ENCODE data around the gene IRGQ.

IRGQ gene

GRCh38 chr19:43634872-43635560 is 39.1 kb upstream of the IRGQ start:
- H3K4me3 ChIP-seq: no peak overlapping the region
- no peak overlapping the region for H3K27ac ChIP-seq
- H3K4me1 ChIP-seq: peaks cover 0 to 11% (median 5%) of the 10 kb centered on the region in 4 donors
- H3K9me3 ChIP-seq: no peaks in the 10 kb centered on the region
- no peak for DNase-seq
- intact Hi-C loops (cut with DNase I; ENCODE audit: low total_unique reads): no loop called here
- no peaks in the 10 kb centered on the region for H3K36me3 ChIP-seq
- TF ChIP-seq, protein P1, sequence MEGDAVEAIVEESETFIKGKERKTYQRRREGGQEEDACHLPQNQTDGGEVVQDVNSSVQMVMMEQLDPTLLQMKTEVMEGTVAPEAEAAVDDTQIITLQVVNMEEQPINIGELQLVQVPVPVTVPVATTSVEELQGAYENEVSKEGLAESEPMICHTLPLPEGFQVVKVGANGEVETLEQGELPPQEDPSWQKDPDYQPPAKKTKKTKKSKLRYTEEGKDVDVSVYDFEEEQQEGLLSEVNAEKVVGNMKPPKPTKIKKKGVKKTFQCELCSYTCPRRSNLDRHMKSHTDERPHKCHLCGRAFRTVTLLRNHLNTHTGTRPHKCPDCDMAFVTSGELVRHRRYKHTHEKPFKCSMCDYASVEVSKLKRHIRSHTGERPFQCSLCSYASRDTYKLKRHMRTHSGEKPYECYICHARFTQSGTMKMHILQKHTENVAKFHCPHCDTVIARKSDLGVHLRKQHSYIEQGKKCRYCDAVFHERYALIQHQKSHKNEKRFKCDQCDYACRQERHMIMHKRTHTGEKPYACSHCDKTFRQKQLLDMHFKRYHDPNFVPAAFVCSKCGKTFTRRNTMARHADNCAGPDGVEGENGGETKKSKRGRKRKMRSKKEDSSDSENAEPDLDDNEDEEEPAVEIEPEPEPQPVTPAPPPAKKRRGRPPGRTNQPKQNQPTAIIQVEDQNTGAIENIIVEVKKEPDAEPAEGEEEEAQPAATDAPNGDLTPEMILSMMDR (IDR thresholded peaks at IDR 0.05): no peak
- peaks cover 0 to 47% of the 10 kb centered on the region in 2 donors for H3K27me3 ChIP-seq

DNA sequence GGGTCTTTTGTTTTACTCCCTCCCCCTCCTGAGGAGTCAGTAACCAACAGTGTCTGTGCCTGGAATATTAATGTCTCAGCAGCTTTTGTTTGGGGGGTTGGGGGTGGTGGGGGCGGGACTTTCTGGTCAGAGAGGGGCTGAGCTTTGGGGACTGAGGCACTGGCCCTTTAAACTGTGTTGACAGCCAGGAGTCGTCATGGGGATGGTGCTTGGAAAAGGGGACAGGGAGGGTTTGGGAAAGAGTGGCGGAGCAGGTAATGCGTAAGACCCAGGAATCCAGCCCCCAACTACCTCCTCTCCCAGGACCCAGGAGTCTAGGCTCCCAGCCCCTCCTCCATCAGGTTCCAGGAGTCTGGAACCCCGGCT is 38.6 kb upstream of the IRGQ start:
- DNase-seq: no peak
- Histone ChIP-seq H3K4me3 (no peak overlapping the region), H3K9me3 (no peaks in the 10 kb centered on the region), H3K4me1 (peaks cover 0 to 8% (median 2%) of the 10 kb centered on the region in 4 donors), H3K27ac (no peak overlapping the region), H3K27me3 (peaks cover 0 to 44% of the 10 kb centered on the region in 2 donors), H3K36me3 (no peaks in the 10 kb centered on the region)
- intact Hi-C loops (cut with DNase I; ENCODE audit: low total_unique reads): no loop called here
- TF ChIP-seq, protein P1 (IDR thresholded peaks at IDR 0.05): no peak

- Histone ChIP-seq H3K27ac (no peak overlapping the region), H3K4me1 (peaks cover 0 to 4% (median under 1%) of the 10 kb centered on the region in 4 donors), H3K27me3 (peaks cover 0 to 40% of the 10 kb centered on the region in 2 donors), H3K9me3 (no peaks in the 10 kb centered on the region), H3K36me3 (no peaks in the 10 kb centered on the region), H3K4me3 (no peak overlapping the region)
- intact Hi-C loops (cut with DNase I; ENCODE audit: low total_unique reads): no loop called here
- no peak for DNase-seq
- TF ChIP-seq, protein P1 (IDR thresholded peaks at IDR 0.05): no peak
These were observed 38.1 kb upstream of the IRGQ start for GRCh38 chr19:43634068-43634467.

DNA sequence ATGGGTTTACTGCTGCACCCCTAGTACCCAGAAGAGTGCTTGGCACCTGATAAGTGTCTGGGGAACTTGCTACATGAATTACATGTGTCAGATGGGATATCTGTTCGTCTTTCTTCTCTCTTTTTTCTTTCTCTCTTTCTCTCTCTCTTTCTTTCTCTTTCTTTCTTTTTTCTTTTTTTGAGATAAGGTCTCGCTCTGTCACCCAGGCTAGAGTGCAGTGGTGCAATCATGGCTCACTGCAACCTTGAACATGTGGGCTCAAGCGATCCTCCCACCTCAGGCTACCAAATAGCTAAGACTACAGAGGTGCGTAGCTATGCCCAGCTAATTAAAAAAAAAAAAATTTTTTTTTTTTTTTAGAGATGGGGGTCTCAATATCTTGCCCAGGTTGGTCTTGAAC is 37.6 kb upstream of the IRGQ start:
- intact Hi-C loops (cut with DNase I; ENCODE audit: low total_unique reads): no loop called here
- Histone ChIP-seq H3K4me1 (peaks cover 0 to 4% (median 0%) of the 10 kb centered on the region in 4 donors), H3K27ac (no peak overlapping the region), H3K9me3 (no peaks in the 10 kb centered on the region), H3K4me3 (no peak overlapping the region), H3K36me3 (no peaks in the 10 kb centered on the region), H3K27me3 (peaks cover 0 to 34% of the 10 kb centered on the region in 2 donors)
- TF ChIP-seq, protein P1 (IDR thresholded peaks at IDR 0.05): no peak
- DNase-seq: no peak

DNA sequence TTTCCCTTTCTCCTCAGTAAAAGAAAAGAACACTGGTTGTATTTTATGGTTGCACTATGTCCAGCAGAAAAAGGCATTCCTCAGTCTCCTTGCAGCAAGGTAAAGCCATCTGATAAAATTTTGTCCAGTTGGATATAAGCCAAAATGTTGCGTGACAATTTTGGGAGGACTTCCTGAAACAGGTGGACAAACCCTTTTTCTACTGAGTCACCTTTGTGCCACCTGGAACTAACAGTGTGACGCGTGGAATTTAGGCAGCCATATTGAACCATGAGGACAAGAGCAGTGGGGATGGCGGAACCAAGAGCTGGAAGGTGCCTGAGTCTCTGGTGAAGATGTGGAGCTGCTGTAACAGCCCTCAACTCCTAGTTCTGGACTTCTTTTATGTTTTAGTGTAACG is 35.6 kb upstream of the IRGQ start:
- H3K27ac ChIP-seq: no peak overlapping the region
- H3K4me1 ChIP-seq: peaks cover 0 to 4% (median 0%) of the 10 kb centered on the region in 4 donors
- H3K9me3 ChIP-seq: no peaks in the 10 kb centered on the region
- no peak overlapping the region for H3K4me3 ChIP-seq
- no peak for DNase-seq
- intact Hi-C loops (cut with DNase I; ENCODE audit: low total_unique reads): no loop called here
- TF ChIP-seq, protein P1 (IDR thresholded peaks at IDR 0.05): no peak
- no peaks in the 10 kb centered on the region for H3K36me3 ChIP-seq
- H3K27me3 ChIP-seq: peaks cover 0 to 24% of the 10 kb centered on the region in 2 donors

Measured in tibial artery (tissue), 4 donors.